ENCODE data around the gene CMSS1. TPM values are rescaled to one million over a fixed set of nuclear protein-coding genes. Genes with fewer than 3 reads are reported as not detected.

The CMSS1 gene
- total RNA-seq, 1 donor from 2014 or later: 41.1 TPM

DNA sequence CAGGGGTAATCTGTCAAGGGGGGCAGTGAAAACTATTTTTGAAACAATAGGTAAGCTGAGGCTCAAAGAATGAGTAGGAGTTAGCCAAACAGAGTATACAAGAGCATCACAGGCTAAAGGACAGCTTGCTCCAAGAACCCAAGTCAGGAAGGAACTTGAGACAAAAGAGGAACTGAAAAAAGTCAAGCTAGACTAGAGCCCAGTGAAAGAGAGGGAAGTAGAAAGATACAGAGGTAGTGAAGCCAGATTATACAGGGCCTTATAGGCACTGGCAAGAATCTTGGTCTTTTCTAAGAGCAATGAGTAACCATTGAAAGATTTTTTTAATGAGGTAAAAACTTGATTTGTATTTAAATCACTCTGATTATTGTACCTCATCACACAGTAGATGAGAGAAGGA is 226.7 kb downstream of the CMSS1 start:
- ChIA-PET CTCF (interaction anchor here (1.2 to 2.8 kb wide), 4 partner anchors 23 to 210 kb away, joined by 3 to 12 read pairs (median 4); no protein-coding TSS in a partner anchor), POLR2A (interaction anchor here (0.9 to 1.5 kb wide), 3 partner anchors 11 to 357 kb away, joined by 3 to 4 read pairs (median 3); partner anchors contain the start of genes LNP1, TBC1D23 and TOMM70)
- peak overlapping the region; percentile 68 for H3K4me3 Mint-ChIP-seq
- H3K9me3 Mint-ChIP-seq: peaks cover 2% of the 10 kb centered on the region
- H3K36me3 Mint-ChIP-seq (ENCODE audit: low read depth): no peaks in the 10 kb centered on the region
- TF ChIP-seq, protein P1, sequence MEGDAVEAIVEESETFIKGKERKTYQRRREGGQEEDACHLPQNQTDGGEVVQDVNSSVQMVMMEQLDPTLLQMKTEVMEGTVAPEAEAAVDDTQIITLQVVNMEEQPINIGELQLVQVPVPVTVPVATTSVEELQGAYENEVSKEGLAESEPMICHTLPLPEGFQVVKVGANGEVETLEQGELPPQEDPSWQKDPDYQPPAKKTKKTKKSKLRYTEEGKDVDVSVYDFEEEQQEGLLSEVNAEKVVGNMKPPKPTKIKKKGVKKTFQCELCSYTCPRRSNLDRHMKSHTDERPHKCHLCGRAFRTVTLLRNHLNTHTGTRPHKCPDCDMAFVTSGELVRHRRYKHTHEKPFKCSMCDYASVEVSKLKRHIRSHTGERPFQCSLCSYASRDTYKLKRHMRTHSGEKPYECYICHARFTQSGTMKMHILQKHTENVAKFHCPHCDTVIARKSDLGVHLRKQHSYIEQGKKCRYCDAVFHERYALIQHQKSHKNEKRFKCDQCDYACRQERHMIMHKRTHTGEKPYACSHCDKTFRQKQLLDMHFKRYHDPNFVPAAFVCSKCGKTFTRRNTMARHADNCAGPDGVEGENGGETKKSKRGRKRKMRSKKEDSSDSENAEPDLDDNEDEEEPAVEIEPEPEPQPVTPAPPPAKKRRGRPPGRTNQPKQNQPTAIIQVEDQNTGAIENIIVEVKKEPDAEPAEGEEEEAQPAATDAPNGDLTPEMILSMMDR (IDR thresholded peaks at IDR 0.05): no peak
- peak; percentile 75 for ATAC-seq (ENCODE audit: low read depth)
- peaks cover 97% of the 10 kb centered on the region for H3K4me1 Mint-ChIP-seq
- no peaks in the 10 kb centered on the region for H3K27me3 Mint-ChIP-seq
- intact Hi-C loops (cut with micrococcal nuclease): loop anchor here (1.0 to 10.0 kb wide), 10 partner anchors 42 to 1680 kb away; partner anchors contain the start of genes CEP97, LNP1, PCNP and SENP7
- H3K27ac Mint-ChIP-seq: peak overlapping the region; percentile 97
- no peak for DNase-seq

DNA sequence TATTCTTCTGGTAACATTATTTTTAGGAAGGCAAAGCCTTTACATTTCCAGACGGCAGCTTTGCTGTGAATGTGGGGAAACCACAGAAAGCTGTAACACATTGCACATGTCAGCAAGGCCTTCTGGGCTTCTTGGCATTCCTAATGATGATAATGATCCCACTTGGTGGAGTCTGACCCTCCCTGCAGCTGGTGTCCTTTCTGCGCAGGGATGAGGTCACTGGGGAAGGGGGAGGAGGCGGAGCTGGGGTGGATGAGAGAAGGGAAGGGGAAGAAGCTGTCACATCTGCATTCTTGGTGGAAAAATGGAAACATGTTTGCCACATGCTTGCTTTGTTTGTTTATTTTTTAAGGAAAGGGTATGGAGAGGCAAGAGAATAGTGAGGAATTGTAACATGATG is 228.0 kb downstream of the CMSS1 start:
- intact Hi-C loops (cut with micrococcal nuclease): loop anchor here (2.0 to 10.0 kb wide), 9 partner anchors 15 to 1679 kb away; partner anchors contain the start of genes CEP97, CMSS1, LNP1 and PCNP
- Mint-ChIP-seq H3K9me3 (peaks cover 2% of the 10 kb centered on the region), H3K27ac (peak overlapping the region; percentile 97), H3K4me3 (peak overlapping the region; percentile 32), H3K4me1 (peaks cover 86% of the 10 kb centered on the region), H3K36me3 (ENCODE audit: low read depth) (no peaks in the 10 kb centered on the region), H3K27me3 (no peaks in the 10 kb centered on the region)
- ATAC-seq (ENCODE audit: low read depth) (no peak), DNase-seq (no peak)
- TF ChIP-seq, protein P1 (IDR thresholded peaks at IDR 0.05): no peak
- ChIA-PET CTCF (interaction anchor here (1.7 kb wide), 1 partner anchor 209 kb away, joined by 4 read pairs; no protein-coding TSS in a partner anchor), POLR2A (no interaction called here)

DNA sequence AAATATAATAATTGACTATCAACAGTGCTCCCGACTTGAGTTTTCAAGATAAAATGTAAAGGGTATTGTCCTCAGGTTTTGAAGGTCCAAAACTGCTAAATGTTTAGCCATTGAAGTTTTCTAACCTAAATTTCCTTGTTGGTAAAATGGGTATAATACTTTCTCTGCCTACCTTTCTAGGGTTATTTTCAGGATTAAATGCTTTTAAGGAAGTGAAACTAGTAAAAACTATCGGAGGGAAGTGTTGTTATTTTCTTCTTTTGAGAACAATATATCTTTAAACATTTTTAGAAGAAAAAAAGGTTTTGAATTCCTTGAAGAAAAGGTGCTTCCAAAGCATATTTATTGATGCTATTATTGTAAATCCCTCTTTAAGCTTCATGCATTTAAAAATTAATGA is 229.3 kb downstream of the CMSS1 start:
- Mint-ChIP-seq H3K4me1 (peaks cover 73% of the 10 kb centered on the region), H3K36me3 (ENCODE audit: low read depth) (no peaks in the 10 kb centered on the region), H3K27me3 (no peaks in the 10 kb centered on the region), H3K9me3 (peaks cover 2% of the 10 kb centered on the region), H3K4me3 (peak overlapping the region; percentile 81), H3K27ac (peak overlapping the region; percentile 97)
- DNase-seq (no peak), ATAC-seq (ENCODE audit: low read depth) (no peak)
- intact Hi-C loops (cut with micrococcal nuclease): loop anchor here (1.0 to 10.0 kb wide), 9 partner anchors 16 to 1678 kb away; partner anchors contain the start of genes CEP97, CMSS1, PCNP and RPL24
- ChIA-PET POLR2A (interaction anchor here (1.1 to 2.0 kb wide), 7 partner anchors 9 to 229 kb away, joined by 4 to 8 read pairs (median 5); partner anchors contain the start of genes CMSS1 and TBC1D23), CTCF (interaction anchor here (1.4 kb wide), 1 partner anchor 22 kb away, joined by 5 read pairs; no protein-coding TSS in a partner anchor)
- TF ChIP-seq, protein P1 (IDR thresholded peaks at IDR 0.05): no peak

- no peaks in the 10 kb centered on the region for H3K27me3 Mint-ChIP-seq
- peak; percentile 72 for ATAC-seq (ENCODE audit: low read depth)
- H3K4me3 Mint-ChIP-seq: peak overlapping the region; percentile 81
- DNase-seq: no peak
- ChIA-PET CTCF (interaction anchor here (0.6 to 1.6 kb wide), 7 partner anchors 22 to 269 kb away, joined by 3 to 6 read pairs (median 4); no protein-coding TSS in a partner anchor), POLR2A (interaction anchor here (0.6 to 2.0 kb wide), 12 partner anchors 9 to 1513 kb away, joined by 3 to 8 read pairs (median 4); partner anchors contain the start of genes CMSS1, LNP1, TBC1D23 and TOMM70)
- TF ChIP-seq, protein P1 (IDR thresholded peaks at IDR 0.05): no peak
- peaks cover 2% of the 10 kb centered on the region for H3K9me3 Mint-ChIP-seq
- peak overlapping the region; percentile 97 for H3K27ac Mint-ChIP-seq
- intact Hi-C loops (cut with micrococcal nuclease): loop anchor here (1.0 to 10.0 kb wide), 10 partner anchors 17 to 1677 kb away; partner anchors contain the start of genes CEP97, CMSS1, PCNP and RPL24
- no peaks in the 10 kb centered on the region for H3K36me3 Mint-ChIP-seq (ENCODE audit: low read depth)
- H3K4me1 Mint-ChIP-seq: peaks cover 67% of the 10 kb centered on the region
These were observed 229.9 kb downstream of the CMSS1 start for GRCh38 chr3:100047455-100048141.

Measured in activated B cell treated with CpG ODN at 0.5 μM for 24 hours (primary cell).